GM08714 (cell line): Measurements from ENCODE around the gene CUZD1.
"Not testable (repeated sequence)": the region's sequence is repeated elsewhere in the genome, so short reads cannot be mapped to it uniquely, and the experiment has no call there.

Experiments used
- H3K4me3 ChIP-seq: fragments of 200-500 bp; sonication (Bioruptor generic); 2 replicates; pipeline ENCODE4 v1.5.1; 2014; ENCODE audit warnings: mild to moderate bottlenecking, low read length, inconsistent platforms
- ZNF274 ChIP-seq: IDR thresholded peaks from 2 replicates; pipeline ENCODE4 v1.6.1; 2012; ENCODE audit warnings: mild to moderate bottlenecking, low read depth, low read length

The CUZD1 gene

GRCh38 chr10:122863216-122864193 is 17.8 kb upstream of the CUZD1 start:
- no peak overlapping the region for H3K4me3 ChIP-seq
- TF ChIP-seq ZNF274 = no peak

GRCh38 chr10:122861711-122862161 is 16.1 kb upstream of the CUZD1 start:
- no peak for TF ChIP-seq ZNF274
- H3K4me3 ChIP-seq = no peak overlapping the region

GRCh38 chr10:122859527-122859926 is 13.9 kb upstream of the CUZD1 start:
- H3K4me3 ChIP-seq = no peak overlapping the region
- TF ChIP-seq ZNF274 = no peak

GRCh38 chr10:122858042-122858441 is 12.4 kb upstream of the CUZD1 start:
- H3K4me3 ChIP-seq = not testable (repeated sequence)

GRCh38 chr10:122856902-122857301 is 11.2 kb upstream of the CUZD1 start:
- H3K4me3 ChIP-seq = no peak overlapping the region
- TF ChIP-seq ZNF274 = no peak

GRCh38 chr10:122855745-122856144 is 10.1 kb upstream of the CUZD1 start:
- no peak for TF ChIP-seq ZNF274
- H3K4me3 ChIP-seq = no peak overlapping the region

- TF ChIP-seq ZNF274 = no peak
- no peak overlapping the region for H3K4me3 ChIP-seq
Measured at GRCh38 chr10:122854648-122855047, 9.0 kb upstream of the CUZD1 start.

- no peak for TF ChIP-seq ZNF274
- H3K4me3 ChIP-seq = no peak overlapping the region
Measured at GRCh38 chr10:122853665-122854313, 8.1 kb upstream of the CUZD1 start.

- no peak overlapping the region for H3K4me3 ChIP-seq
- TF ChIP-seq ZNF274 = no peak
Measured at GRCh38 chr10:122852261-122852660, 6.6 kb upstream of the CUZD1 start.

- no peak overlapping the region for H3K4me3 ChIP-seq
- no peak for TF ChIP-seq ZNF274
Measured at GRCh38 chr10:122850705-122851640, 5.3 kb upstream of the CUZD1 start.

- H3K4me3 ChIP-seq = no peak overlapping the region
- TF ChIP-seq ZNF274 = no peak
Measured at GRCh38 chr10:122849900-122850605, 4.4 kb upstream of the CUZD1 start.

- TF ChIP-seq ZNF274 = no peak
- H3K4me3 ChIP-seq = no peak overlapping the region
Measured at GRCh38 chr10:122849090-122849489, 3.4 kb upstream of the CUZD1 start.

GRCh38 chr10:122847782-122848604 is 2.3 kb upstream of the CUZD1 start:
- H3K4me3 ChIP-seq = no peak overlapping the region
- no peak for TF ChIP-seq ZNF274
